Fibroblast of lung (primary cell): ENCODE measurements around the gene PODXL2. TPM values are rescaled to one million over a fixed set of nuclear protein-coding genes. Genes with fewer than 3 reads are reported as not detected.

Experiments used
- DNase-seq, 2 donors: peaks; one replicate each; pipeline versions ENCODE4 v3.0.0 to v3.0.0-alpha.2; 2010; ENCODE audit warnings: low read depth in 2 of 2
- H2AFZ ChIP-seq: 2 replicates; pipeline ENCODE4 v1.5.1; 2012; ENCODE audit warnings: low read length, control low read depth, inconsistent platforms
- H3K27ac ChIP-seq: 2 replicates; pipeline ENCODE4 v1.5.1; 2011; ENCODE audit warnings: low read length, control low read depth; ENCODE audit not compliant: insufficient read depth
- H3K27me3 ChIP-seq: 2 replicates; pipeline ENCODE4 v1.5.1; 2011; ENCODE audit warnings: mild to moderate bottlenecking, low read length; ENCODE audit not compliant: control insufficient read depth, insufficient read depth
- H3K36me3 ChIP-seq: 2 replicates; pipeline ENCODE4 v1.5.1; 2011; ENCODE audit warnings: low read length; ENCODE audit not compliant: control insufficient read depth, insufficient read depth
- H3K4me1 ChIP-seq: 2 replicates; pipeline ENCODE4 v1.5.1; 2011; ENCODE audit warnings: low read length; ENCODE audit not compliant: control insufficient read depth, insufficient read depth; ENCODE audit errors: extremely low read depth
- H3K4me2 ChIP-seq: 2 replicates; pipeline ENCODE4 v1.5.1; 2011; ENCODE audit warnings: low read length, control low read depth; ENCODE audit not compliant: insufficient read depth; ENCODE audit errors: extremely low read depth
- H3K4me3 ChIP-seq, 4 experiments: fragments of 200-600 bp in 1 of 4; sonication (generic) in 1 of 4; replicated peaks in 1 of 4; 2 replicates each; pipeline ENCODE4 v1.5.1; 2011 to 2016; ENCODE audit warnings: low read length in 4 of 4, low read depth in 3 of 4, mild to moderate bottlenecking in 3 of 4, control low read depth in 2 of 4, inconsistent platforms in 1 of 4, mixed read lengths in 1 of 4; ENCODE audit not compliant: insufficient read depth in 1 of 4; ENCODE audit errors: control extremely low read depth in 1 of 4
- H3K79me2 ChIP-seq: 2 replicates; pipeline ENCODE4 v1.5.1; 2012; ENCODE audit warnings: mild to moderate bottlenecking, low read length, inconsistent platforms; ENCODE audit not compliant: control insufficient read depth, insufficient read depth
- H3K9ac ChIP-seq: 2 replicates; pipeline ENCODE4 v1.5.1; 2011; ENCODE audit warnings: mild to moderate bottlenecking, low read length, control low read depth; ENCODE audit not compliant: insufficient read depth
- H3K9me3 ChIP-seq: 2 replicates; pipeline ENCODE4 v1.5.1; 2012; ENCODE audit warnings: low read depth, low read length; ENCODE audit not compliant: control insufficient read depth, insufficient read depth
- H4K20me1 ChIP-seq: 2 replicates; pipeline ENCODE4 v1.5.1; 2011; ENCODE audit warnings: low read length; ENCODE audit not compliant: control insufficient read depth, insufficient read depth; ENCODE audit errors: extremely low read depth
- EZH2 ChIP-seq: IDR thresholded peaks from 2 replicates; pipeline ENCODE4 v1.5.1; 2012; ENCODE audit warnings: low read length, control low read depth, mild to moderate bottlenecking; ENCODE audit errors: missing control alignments
- polyA plus RNA-seq, 2 donors: library from polyadenylated mRNA; depleted of rRNA in 1 of 2; stranded (reverse) in 1 of 2; unstranded in 1 of 2; fragments of >200 nt; gene quantifications; 2 replicates each; pipeline ENCODE4 v1.2.1, GENCODE V29; 2011 to 2012; ENCODE audit warnings: missing spikeins in 1 of 2
- total RNA-seq: library from RNA; depleted of rRNA; stranded (reverse); fragments of >200 nt; gene quantifications from 2 replicates; pipeline ENCODE4 v1.2.1, GENCODE V29; 2014
- TF ChIP-seq, protein P1 (sequence below), 2 donors: IDR thresholded peaks in 1 of 2; conservative IDR thresholded peaks in 1 of 2; 1 replicate in 1 of 2; 2 replicates in 1 of 2; pipeline ENCODE4 v1.5.1; 2011 to 2012; ENCODE audit warnings: low read length in 2 of 2, control low read depth in 1 of 2, inconsistent platforms in 1 of 2, low read depth in 1 of 2, mild to moderate bottlenecking in 1 of 2

PODXL2 gene
- total and polyA plus RNA-seq, 2 donors (not counting 1 experiment from before 2014, with no cell fraction given) = 0.50 to 0.98 TPM

DNA sequence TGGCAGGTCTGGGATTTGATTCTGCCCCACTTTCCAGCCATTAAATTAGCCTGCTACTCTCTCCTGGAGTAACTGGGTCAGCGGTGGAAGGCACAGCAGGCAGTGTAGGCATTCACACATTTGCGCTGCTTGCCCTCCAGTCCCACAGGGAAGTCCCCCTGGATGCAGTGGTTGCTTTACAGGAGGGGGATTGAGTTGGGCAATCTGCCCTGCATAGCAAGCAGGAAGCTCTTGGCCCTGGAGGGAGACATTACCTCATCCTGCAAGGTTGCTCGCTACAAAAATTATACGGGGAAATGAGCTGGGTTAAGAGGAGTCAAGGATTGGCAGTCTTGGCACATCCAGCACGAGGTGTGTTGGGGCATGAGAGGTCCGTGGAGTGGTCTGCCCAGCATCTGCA is 16.0 kb upstream of the PODXL2 start:
- peak in 1 of 2 donors; percentile 73 for DNase-seq
- Histone ChIP-seq H4K20me1 (no peaks in the 10 kb centered on the region), H3K9ac (no peak overlapping the region), H3K36me3 (peaks cover 10% of the 10 kb centered on the region), H3K4me3 (no peak overlapping the region), H3K79me2 (no peaks in the 10 kb centered on the region), H3K4me2 (no peak overlapping the region), H3K4me1 (peaks cover 2% of the 10 kb centered on the region), H3K27ac (no peak overlapping the region), H3K9me3 (no peaks in the 10 kb centered on the region), H3K27me3 (no peaks in the 10 kb centered on the region), H2AFZ (no peak overlapping the region)
- TF ChIP-seq EZH2 = no peak
- TF ChIP-seq, protein P1, sequence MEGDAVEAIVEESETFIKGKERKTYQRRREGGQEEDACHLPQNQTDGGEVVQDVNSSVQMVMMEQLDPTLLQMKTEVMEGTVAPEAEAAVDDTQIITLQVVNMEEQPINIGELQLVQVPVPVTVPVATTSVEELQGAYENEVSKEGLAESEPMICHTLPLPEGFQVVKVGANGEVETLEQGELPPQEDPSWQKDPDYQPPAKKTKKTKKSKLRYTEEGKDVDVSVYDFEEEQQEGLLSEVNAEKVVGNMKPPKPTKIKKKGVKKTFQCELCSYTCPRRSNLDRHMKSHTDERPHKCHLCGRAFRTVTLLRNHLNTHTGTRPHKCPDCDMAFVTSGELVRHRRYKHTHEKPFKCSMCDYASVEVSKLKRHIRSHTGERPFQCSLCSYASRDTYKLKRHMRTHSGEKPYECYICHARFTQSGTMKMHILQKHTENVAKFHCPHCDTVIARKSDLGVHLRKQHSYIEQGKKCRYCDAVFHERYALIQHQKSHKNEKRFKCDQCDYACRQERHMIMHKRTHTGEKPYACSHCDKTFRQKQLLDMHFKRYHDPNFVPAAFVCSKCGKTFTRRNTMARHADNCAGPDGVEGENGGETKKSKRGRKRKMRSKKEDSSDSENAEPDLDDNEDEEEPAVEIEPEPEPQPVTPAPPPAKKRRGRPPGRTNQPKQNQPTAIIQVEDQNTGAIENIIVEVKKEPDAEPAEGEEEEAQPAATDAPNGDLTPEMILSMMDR (conservative IDR thresholded peaks at IDR 0.05 in 1 of 2, IDR thresholded peaks at IDR 0.05 in 1 of 2; ENCODE audit: low read depth in 1 of 2, low read length in 2 of 2) = no peak

DNA sequence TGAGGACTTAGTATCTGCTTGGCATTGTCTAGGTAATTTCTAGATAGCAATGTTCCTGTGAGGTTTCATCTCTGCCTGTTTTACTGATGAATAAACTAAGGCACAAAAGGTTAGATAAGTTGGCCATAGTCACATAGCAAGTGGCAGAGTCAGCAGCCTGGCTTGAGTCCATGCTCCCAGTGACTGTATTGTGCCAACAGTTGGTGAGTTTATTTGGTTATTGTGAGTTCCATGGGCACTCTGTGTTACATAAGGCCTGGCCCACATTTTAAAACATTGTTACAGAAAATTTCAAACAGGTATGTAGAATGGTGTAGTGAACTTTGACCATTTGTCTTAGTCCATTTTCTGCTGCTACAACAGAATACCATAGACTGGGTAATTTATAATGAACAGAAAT is 15.6 kb upstream of the PODXL2 start:
- H3K9me3 ChIP-seq = no peaks in the 10 kb centered on the region
- peaks cover 10% of the 10 kb centered on the region for H3K36me3 ChIP-seq
- no peak for TF ChIP-seq EZH2
- TF ChIP-seq, protein P1 (conservative IDR thresholded peaks at IDR 0.05 in 1 of 2, IDR thresholded peaks at IDR 0.05 in 1 of 2; ENCODE audit: low read depth in 1 of 2, low read length in 2 of 2) = no peak
- H3K27me3 ChIP-seq = no peaks in the 10 kb centered on the region
- no peaks in the 10 kb centered on the region for H3K79me2 ChIP-seq
- no peak overlapping the region for H3K9ac ChIP-seq
- H3K27ac ChIP-seq = no peak overlapping the region
- H2AFZ ChIP-seq = no peak overlapping the region
- H3K4me1 ChIP-seq = peaks cover 2% of the 10 kb centered on the region
- peak in 1 of 2 donors; percentile 39 for DNase-seq
- H4K20me1 ChIP-seq = no peaks in the 10 kb centered on the region
- H3K4me3 ChIP-seq = no peak overlapping the region
- H3K4me2 ChIP-seq = no peak overlapping the region

DNA sequence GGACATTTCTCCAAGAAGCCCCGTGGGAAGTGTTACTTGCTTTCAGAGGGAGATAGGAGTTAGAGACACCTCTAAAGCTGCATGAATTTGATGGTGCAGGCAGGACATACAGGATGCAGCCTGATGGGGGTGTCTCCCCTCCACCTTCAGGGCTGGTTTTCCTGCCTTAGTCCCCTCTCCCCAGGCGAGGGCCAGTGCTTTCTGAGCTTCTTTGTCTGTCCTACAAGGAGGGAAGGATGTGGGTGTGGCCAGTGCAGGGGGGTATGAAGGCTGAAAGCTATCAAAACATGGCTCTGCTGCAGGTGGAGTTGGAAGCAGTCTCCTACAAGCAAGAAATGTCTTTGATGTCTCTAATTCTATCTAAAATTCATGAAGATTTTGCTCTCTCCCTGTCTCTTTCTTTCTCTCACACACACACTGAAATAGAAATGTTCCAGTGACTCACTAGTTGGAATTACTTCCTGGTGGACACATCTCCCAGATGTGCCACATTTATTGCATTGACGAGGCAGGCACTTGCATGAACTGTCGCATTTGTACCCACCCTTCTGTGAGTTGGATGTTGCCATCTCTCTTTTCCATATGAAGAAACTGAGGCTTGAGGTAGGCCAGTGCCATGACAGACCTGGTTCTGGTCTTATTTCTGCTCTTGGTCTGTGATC is 13.9 kb upstream of the PODXL2 start:
- TF ChIP-seq, protein P1 (conservative IDR thresholded peaks at IDR 0.05 in 1 of 2, IDR thresholded peaks at IDR 0.05 in 1 of 2; ENCODE audit: low read depth in 1 of 2, low read length in 2 of 2) = no peak
- TF ChIP-seq EZH2 = no peak
- Histone ChIP-seq H3K4me2 (no peak overlapping the region), H3K9ac (no peak overlapping the region), H3K4me3 (no peak overlapping the region), H3K27ac (no peak overlapping the region), H4K20me1 (no peaks in the 10 kb centered on the region), H3K4me1 (peaks cover 2% of the 10 kb centered on the region), H3K36me3 (peaks cover 11% of the 10 kb centered on the region), H2AFZ (no peak overlapping the region), H3K27me3 (no peaks in the 10 kb centered on the region), H3K9me3 (no peaks in the 10 kb centered on the region), H3K79me2 (no peaks in the 10 kb centered on the region)
- peak in 1 of 2 donors; percentile 15 for DNase-seq
